RPMI8226 (cell line): ENCODE measurements around the gene GCN1.
"Not testable (repeated sequence)": the region's sequence is repeated elsewhere in the genome, so short reads cannot be mapped to it uniquely, and the experiment has no call there.

Source experiments
- DNase-seq: peaks from one replicate; pipeline ENCODE4 v3.0.0-alpha.2; 2015

The GCN1 gene

DNA sequence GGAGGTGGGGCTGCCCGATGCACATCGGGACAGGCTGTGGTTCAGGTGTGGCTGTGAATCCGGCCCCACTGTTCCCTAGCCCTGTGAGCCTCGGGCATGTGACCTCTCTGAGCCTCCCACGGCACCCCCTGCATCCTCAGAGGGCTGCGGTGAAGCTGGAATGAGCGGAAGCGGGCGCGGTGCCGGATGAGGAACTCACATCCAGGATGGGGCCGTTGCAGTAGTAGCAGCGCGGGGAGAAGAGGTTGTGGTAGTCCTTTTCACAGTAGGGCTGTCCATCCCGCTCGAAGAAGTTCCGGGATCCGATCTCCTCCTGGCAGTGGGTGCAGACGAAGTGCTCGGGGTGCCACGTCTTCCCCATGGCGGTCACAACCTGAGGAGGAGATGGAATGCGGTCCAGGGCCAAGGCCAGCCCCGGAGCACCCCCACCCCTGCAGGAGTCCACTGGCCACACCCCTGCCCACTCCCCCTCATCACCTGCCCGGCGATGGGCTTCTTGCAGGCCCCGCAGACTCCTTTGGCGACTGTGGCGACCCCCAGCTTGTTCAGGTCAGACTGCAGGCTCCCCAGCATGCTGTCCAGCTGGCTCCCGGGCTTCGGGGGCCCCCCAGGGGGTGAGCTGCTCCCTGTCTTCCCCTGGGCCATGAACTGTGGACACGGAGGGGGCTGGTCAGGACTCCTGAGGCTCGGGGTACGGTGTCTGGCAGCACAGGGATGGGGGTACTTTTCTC is 20.3 kb upstream of the GCN1 start:
- DNase-seq: no peak

DNA sequence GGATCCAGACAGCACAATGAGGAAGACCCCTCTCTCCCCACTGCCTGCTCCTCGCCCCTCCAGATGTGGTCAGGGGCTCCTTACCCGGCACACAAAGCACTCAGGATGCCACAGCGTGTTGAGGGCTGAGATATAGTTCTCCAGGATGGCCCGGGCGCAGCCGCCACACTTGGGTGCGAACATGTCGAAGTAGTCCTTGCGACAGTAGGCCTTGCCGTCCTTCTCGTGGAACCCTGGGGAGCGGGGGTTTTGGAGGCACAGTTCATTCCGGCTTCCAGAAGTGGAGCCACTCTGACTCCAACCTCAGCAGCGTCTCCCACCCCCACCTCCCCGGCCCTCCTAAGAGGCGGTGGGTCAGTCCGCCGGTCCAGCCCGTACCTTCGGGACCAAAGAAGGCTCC is 19.2 kb upstream of the GCN1 start:
- no peak for DNase-seq

DNA sequence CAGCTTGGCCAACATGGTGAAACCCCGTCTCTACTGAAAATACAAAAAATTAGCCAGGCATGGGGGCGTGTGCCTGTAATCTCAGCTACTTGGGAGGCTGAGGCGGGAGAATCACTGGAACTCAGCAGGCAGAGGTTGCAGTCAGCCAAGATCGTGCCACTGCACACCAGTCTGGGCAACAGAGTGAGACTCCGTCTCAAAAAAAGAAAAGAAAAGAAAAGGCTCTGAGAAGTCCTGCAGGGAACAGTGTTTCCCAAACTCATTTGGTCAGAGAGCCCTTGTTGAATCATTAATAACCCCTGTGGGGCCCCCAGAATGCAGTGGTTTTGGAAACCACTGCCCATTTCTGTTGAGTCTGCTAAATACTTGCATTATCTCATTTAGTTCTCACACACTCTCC is 18.7 kb upstream of the GCN1 start:
- DNase-seq: not testable (repeated sequence)

DNA sequence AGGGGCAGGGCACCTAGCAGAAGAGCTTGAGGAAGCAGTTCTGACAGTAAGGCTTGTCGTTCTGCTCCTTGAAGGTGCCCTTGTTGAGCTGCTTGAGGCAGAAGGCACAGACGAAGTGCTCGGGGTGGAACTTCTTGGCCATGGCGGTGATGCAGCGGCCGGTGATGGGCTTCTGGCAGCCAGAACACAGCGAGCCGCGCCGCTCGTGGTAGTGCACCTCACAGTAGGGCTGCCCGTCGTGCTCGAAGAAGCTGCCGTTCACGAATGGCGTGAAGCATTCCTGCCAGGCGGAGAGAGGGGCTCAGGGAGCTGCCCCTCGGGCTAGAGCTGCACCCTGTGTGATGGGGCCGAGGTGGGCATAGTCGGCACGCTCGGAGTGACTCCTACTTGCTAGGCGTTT is 17.8 kb upstream of the GCN1 start:
- no peak for DNase-seq

DNA sequence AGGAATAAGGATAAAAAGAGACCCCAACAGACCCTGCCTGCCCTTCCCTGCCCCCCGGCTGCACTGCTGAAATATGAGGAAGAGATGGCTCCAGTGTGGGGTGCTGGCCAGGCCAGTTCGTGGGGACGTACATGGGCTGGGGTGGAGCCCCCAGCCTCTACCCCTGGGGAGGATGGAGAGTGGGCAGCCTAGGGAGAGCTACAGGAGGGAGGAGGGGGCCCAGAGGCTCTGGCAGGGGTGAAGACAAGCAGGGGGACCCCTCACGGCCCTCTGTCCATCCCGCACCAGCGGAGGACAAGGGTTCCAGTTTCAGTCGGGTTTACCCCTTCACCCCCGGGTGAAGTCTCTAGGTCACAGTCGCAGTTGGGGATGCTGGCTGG is 17.4 kb upstream of the GCN1 start:
- DNase-seq: no peak

DNA sequence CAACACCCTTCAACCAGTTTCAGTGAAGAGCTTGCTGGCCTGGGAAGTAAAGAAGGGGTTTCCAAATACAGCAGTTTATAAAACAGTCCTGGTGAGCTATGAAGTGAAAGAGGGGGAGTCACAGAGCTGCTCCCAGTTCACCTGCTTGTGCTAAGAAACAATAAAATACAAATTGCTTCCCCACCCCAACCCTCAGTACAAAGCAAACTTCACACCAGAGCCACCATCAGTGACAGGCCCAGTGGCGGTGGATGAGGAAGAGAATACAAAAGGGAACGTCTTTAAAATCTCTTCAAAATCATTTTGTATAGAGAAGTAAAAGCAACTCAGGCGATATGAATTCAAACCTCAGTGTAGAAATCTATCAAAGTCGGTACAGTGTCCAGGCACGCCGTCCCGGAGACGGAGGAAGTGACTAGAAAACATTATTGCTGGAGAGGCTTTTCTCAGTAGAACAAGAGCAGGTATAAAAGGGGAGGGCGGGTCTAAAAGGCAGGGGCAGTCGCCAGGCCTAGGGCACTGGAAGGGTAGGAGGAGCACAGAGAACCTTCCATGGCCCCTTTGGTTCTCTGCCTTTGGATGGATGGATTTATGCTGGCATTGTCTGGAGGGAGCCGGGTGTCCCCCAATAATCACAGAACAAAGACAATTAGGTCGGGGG is 16.9 kb upstream of the GCN1 start:
- DNase-seq: no peak

DNA sequence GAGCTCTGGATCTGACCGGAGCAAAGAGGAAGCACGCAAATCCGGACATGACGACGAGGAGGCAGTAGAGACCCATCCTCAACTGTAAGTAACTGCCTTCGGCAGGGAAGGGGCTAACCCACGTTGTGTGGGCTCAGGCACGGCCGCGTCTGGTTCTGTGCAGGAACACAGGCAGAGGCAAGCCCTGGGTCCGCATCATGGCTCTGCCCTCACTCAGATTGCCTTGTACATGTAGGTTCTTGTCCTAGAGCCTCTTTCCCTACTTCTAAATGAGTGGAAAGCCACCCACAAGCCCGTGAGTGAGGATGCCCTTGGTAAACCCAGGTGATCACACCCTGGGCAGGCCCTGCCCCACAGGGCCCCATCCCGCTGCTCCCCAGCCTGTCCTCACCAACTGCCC is 15.3 kb upstream of the GCN1 start:
- no peak for DNase-seq

DNA sequence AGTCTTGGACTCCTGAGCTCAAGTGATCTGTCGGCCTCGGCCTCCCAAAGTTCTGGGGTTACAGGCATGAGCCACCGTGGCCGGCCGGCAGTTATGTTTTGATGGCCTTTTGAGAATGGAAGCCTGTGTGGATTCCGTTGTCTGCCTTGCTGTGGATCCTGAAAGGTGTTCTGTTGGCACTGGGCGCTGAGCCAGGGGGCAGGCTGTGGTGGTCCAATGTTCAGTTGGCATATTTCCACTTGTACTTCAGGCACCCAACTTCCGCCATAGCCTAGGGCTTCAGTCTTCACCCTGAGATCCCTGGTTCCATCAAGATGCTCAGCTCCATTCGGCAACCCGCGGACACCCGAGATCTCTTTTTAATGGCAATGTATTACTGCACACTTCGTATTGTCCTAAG is 12.7 kb upstream of the GCN1 start:
- DNase-seq: no peak

DNA sequence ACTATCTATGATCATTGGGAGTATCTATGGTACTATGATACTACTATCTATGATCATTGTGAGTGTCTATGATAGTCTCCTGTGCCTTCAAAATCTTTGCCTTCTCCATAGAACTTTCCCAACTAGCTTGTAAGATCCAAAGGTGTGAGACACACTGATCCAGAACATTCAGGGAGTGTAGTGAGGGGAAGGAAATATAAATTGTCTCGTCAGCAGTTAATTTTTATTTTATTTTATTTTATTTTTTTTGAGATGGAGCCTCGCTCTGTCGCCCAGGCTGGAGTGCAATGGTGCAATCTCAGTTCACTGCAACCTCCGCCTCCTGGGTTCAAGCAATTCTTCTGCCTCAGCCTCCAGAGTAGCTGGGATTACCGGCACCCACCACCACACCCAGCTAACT is 12.3 kb upstream of the GCN1 start:
- DNase-seq: not testable (repeated sequence)

DNA sequence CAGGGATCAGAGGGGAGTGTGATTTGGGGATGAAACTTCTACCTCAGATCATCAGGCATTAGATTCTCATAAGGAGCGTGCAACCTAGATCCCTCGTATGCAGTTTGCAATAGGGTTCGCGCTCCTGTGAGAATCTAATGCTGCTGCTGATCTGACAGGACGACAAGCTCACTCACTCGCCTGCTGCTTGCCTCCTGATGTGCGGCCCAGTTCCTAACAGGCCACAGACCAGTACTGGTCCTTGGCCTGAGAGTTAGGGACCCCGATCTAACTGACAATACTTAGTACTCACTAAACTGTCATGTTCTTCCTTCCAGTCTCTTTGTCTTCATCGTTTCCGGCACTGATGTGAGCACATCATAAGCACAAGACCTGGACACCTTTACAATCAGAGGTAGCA is 11.7 kb upstream of the GCN1 start:
- DNase-seq: no peak

DNA sequence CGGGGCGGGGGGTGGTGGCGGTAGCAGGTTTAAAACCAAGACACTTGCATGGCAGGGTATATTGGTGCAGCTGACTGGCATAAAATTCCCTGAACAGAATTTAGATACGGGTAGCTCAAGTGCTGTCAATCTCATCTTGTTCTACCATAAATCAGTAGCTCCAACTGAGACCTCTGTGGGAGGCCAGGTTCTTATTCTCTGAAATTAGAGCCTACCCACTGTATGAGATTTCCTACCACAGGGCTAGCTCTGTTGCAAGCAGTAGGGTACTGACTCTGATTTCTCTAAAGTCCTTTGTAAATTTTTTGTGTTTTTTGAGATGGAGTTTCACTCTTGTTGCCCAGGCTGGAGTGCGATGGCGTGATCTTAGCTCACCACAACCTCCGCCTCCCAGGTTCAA is 9.7 kb upstream of the GCN1 start:
- DNase-seq: no peak

DNA sequence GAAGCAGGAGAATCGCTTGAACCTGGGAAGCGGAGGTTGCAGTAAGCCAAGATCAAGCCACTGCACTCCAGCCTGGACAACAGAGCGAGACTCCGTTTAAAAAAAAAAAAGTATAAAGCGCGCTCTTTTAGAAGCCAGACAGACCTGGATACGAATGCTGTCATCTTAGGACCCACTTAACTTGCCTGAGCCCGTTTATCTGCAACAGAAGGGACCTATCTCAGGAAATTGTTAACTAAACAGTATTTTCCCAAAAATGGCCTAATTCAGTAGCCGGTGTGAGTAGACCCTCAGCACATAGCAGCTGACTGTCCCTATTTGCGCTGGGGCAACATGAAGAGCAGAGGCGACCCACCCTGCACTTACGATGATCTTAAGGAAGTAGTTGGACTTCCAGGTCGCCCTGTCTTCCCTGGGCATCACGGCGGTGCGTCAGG is 5.9 kb upstream of the GCN1 start:
- DNase-seq: no peak

DNA sequence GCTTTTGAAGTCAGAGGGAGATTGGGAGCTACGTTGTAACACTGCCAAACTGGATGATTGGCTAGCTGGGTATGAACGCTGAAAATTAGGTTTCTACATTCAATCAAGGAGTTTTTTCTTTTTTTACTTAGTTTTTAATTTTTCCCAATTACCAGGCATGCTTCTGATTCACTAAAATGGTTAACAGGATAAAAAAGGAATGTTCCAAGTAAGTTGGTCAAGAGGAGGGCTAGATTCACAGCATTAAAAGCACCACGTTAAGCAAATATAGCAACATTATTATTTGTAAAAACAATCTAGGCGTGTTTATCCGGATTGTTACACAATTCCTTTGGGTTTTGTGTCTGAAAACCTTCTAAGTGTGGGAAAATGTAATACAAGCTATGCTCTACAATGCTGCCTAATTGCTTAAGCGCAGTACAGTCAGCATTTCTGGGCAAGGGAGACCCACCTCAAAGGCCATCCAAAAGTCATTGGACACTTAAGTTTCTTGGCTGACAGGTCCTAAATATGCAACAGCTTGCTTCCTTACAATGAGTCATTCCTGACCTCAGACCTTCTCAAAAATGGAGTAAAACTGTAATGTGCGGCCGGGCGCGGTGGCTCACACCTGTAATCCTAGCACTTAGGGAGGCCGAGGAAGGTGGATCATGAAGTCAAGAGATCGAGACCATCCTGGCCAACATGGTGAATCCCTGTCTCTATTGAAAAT is 5.2 kb upstream of the GCN1 start:
- DNase-seq: peak; percentile 37

DNA sequence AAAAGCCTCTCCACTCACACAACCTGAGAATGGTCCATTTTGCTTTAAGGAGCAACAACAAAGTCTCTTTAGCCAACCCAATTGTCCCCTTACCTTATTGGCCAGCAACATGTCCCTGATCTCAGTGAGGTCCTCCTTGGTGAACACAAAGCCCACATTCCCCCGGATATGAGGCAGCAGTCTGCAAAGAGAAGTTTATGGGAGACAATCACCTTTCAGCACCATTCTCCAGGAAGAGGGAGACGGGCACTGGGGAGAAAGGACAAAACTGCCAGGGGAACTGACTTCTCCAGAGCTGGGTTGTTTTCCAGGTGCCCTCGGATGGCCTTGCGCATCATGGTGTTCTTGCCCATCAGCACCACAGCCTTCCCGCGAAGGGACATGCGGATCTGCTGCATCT is 4.5 kb upstream of the GCN1 start:
- DNase-seq: no peak

DNA sequence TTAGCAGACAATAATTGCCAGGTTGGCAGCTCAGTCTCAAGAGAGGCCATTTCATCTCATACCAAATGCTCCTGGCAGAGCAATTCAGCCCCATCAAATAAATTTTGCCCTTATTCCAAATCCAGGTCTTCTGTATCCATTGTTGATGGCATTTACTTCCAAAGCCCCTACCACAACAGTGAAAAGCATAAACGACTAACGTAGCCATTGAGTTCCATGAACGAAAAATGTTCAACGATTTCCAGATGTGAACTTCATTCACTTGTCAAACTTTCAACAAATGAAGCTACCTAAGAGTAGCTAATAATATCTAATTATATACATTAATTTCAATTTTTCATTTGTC is 3.0 kb upstream of the GCN1 start:
- no peak for DNase-seq

DNA sequence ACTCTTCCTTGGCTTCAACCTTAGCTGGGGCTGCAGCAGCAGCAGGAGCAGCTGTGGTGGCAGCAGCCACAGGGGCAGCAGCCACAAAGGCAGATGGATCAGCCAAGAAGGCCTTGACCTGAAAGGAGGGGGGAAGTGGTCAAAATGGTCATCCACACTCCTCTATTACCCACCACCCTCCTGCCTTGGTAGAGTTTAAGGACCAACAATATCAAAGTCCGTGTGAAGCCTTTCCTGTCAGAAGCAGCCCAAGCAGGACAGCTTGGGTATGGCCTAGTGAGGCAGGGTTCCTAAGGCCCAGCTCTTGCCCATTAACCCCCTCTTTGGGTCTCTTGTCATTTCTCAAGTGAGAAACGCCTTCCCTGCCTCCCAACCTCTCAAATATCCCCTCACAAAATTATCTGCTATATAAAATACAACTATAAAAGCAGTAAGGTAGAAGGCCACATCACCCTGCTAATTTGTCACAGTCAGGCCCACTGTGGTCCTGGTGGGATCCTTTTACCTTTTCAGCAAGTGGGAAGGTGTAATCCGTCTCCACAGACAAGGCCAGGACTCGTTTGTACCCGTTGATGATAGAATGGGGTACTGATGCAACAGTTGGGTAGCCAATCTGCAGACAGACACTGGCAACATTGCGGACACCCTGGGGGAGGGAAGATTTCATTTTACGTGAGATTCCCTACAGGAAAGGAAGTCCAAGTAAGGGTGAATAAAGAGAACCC is 2.5 kb upstream of the GCN1 start:
- peak; percentile 14 for DNase-seq

DNA sequence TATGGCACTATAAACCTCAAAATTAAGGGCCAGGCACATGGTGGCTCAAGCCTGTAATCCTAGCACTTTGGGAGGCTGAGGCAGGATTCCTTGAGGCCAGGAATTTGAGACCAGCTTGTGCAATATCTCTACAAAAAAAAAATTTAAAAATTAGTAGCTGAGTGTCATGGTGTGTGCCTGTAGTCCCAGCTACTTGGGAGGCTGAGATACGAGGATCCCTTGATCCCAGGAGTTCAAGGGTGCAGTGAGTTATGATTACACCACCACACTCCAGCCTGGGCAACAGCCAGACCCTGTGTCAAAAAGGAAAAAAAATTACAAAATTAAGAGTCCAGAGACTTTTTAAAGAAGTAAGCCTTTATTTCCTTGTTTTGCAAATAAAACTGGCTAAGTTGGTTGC is 1.8 kb upstream of the GCN1 start:
- no peak for DNase-seq

DNA sequence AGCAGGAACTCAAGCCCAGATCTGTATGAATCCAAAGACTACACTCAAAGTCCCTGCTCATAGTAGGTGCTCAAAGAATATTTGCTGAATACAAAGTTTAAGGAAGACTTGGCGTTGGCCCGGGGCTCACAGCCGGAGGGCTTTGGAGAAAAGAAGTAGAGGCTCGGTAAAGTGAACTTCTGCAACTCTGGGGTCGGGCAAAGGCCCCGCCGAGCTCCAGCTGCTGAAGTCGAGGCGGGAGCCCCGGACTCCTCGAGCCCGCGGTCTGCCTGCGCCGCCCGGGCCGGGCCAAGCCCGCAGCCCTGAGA is 335 bp downstream of the GCN1 start:
- no peak for DNase-seq

DNA sequence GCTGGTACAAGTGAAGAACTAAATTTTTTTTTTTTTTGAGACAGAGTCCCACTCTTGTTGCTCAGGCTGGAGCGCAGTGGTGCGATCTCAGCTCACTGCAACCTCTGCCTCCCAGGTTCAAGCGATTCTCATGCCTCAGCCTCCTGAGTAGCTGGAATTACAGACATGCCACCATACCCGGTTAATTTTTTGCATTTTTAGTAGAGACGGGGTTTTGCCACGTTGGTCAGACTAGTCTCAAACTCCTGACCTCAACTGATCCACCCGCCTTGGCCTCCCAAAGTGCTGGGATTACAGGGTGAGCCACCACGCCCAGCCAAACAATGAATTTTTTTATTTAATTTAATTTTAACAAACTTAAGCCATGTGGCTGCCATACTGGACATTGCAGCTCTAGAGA is 1.2 kb downstream of the GCN1 start:
- not testable (repeated sequence) for DNase-seq

DNA sequence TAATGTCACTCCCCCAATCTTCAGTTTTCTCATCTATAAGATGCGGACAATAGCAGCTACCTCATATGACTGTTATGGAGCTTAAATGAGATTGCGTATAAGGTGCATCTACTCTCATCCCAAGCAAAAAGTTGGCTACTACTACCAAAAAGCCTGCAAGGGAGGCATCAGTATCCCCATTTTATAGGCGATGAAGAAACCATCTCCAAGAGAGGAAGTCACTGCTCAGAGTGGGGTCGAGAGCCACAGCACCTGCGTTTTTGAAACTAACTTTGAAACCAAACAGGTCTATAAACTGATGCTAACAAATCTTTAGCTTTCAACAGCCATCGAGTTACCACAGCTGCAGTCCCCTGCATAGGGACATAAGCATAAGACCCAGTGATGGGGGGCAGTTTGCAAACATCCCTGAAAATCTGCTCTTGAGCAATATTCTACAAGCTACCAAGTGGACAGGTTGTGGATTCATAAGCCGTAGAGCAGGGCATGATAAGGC is 3.5 kb downstream of the GCN1 start:
- no peak for DNase-seq

DNA sequence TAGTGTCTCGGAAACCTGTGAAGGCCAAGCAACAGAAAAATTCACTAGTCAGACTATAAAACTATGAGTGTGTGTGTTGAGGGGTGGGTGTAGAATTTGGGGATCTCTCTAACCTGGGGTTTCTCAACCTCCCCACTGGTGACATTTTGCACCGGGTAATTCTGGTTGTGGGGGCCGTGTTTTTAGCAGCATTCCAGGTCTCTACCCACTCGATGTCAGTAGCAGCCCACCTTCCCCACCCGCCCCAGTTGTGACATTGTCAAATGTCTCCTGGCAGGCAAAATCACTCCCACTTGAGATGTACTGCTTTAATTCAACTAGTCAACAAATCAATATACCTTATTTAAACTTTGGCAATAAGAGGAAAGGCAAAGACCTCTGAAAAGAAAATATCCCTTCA is 4.1 kb downstream of the GCN1 start:
- no peak for DNase-seq

DNA sequence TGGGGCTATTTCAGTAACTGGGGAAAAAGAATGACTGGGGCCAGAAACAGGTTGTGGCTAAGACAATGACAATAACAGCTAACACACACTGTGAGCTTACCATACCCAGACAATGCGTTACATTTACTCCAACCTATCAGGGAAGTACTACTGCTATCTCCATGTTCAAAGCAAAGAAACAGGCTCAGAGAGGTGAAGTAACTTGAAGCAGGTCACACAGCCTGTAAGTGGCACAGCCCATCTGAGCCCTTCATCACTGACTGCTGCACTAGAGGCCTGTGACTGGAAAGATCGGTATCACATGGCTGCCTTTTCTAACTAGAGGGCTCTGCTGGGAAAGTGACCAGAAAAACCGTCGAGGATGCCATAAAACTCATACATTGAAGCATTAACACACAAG is 7.9 kb downstream of the GCN1 start:
- DNase-seq: no peak

DNA sequence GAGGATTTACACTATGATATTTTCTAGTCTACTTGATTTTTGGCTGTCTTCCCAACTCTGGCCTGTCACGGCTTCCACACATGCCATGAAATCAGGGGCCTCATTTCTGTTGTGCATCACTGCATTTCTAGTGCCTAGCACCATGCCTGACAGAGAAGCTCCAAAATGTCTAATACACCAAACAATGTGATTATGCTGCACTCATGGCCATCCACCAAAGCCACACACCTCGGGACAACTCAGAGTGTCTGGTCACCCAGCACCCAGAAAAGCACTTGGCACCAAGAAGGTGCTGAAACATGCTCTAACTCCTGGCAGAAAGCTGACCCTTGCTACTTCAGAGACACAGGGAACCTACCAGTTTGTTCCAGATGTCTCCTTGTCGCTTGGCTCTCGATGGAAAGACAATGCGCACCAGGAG is 11.3 kb downstream of the GCN1 start:
- no peak for DNase-seq
